HG03103 (cell line): ENCODE measurements around the gene RASD1.
"Not testable (repeated sequence)": the region's sequence is repeated elsewhere in the genome, so short reads cannot be mapped to it uniquely, and the experiment has no call there.

Experiments used
- ATAC-seq: cut with Tn5 transposase; IDR thresholded peaks from one replicate; pipeline ENCODE4 v1.9.1; 2021; ENCODE audit warnings: low read depth; ENCODE audit not compliant: unreplicated experiment

The RASD1 gene

DNA sequence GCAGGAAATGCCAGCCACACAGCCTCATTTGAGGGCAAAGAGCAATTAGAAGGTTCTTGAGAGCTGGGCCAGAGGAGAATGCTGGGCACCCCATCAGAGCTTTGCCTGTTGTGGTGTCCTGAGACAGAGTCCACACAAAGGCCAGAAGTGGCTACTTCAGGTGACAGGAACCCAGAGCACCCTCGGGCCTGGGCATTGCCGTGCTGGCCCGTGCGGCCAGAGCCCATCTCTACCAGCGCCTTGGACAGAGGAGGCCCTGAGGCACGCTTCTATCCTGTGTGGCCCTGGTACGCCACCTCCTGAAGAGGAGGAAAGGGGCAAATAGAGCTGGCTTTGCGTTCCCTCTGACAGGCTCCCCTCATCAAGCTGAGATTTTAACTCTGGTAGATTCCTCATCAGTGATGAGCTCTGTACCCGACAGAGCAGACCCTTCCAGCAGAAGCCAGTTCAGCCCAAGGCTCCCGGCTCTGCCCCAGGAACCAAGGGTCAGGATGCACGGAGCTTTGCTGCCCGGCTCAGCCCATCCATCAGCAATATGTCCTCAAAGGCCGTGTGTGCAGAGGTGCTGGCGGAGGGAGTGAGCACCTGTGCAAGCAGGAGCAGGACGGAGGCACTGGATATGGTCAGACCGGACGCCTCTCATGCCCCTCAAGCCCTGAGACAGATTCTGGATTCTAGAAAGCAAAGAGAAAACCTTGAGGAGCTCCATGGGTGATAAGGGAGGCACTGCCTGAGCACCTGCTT lies 3.4 kb upstream of the RASD1 start:
- no peak for ATAC-seq

DNA sequence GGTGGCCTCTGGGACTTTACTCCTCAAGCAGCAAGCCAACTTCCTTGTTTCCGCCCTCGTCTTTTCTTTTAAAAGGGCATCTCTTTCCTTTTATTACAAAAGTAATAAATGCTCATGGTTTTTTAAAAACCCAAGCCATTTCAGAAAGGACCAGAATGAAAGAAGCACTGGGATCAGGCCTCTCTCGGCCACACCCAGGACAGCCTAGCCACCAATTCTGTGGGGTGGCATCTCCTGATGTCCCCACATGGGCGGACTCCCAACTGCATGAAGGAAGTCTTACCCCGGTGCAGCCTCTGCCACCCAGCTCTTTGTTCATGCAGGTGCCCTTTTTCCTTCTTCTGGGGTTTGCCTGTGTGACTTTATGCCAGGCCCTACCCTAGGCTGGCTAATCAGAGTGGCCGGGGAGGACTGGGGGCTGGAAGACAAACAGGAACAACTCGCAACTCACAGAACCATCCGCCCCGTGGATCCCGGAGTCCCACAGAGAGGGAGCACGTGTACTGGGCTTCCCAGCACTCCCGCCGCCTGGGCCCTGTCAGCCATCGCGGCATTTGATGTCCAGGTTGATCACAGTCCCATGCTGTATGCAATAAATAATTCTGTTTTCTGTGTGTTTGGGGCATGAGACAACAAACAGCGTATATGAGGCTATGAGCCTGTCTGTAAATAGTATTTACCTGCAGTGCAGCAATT lies 2.6 kb upstream of the RASD1 start:
- ATAC-seq: no peak

DNA sequence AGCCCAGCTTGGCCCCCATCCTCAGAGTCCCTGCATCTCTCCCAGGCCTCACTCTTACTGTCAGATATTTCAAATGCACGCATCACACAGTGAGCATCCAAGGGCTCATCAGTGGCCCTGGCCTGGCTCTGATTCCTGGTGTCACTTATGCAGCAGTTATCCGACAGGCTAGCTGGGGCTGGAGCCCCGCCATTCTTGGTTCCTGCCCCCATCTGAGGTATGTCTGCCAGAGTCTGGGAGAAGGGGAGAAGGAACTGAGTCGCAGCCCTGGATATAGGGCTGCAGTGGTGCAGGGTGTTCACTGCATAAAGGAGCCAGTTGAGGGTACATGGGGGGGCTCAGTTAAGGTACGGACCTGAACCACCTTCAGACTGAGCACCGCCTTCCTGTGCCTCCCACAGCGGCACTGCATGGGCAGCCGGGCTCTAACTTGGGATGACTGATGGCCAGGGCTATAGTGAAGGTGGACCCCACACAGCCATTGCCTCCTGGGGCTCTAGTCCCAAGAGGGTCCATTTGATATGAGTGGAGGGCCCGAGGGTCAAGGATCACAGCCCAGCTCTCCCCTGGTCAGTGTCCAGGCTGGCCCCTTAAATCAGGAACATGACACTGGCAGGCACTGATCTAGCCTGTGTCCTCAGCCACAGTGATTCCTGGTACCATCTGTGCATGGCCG lies 1.8 kb upstream of the RASD1 start:
- ATAC-seq: no peak

DNA sequence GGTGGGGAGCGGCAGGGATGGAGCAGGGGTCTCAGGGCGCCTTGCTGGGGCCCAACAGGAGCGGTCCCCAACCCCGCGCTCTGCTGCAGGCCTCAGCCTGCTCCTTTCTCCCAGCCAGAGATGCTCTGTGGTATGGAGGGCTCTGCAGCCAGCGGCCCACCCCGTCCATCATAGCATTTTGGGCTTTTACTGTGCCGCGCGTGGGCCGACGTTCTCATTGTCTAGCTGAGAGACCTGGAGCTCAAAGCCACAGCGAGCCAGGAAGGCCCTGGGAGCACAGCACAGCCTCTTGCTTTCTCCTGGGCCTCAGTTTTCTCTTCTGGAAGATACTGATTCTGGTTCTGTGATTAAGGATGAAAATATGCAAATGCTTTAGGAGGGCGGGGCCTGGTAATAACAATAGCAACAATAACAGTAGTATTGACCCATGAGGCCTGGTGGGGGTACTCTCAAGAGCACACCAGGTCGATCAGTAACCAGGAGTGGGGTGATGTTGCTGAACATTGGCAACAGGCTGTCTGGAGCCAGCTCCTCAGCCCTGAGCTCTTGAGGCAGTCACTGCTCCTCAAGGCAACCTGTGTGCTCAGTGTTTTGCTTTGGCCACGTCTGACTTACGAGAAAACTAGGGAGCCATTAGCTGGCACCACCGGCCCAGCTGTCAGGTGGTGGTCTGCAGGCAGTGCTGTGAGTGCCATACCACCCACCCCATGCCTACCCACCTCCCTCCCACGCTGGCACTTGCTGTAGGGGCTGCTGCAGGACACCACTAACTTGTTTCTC lies 1.1 kb upstream of the RASD1 start:
- ATAC-seq: no peak

DNA sequence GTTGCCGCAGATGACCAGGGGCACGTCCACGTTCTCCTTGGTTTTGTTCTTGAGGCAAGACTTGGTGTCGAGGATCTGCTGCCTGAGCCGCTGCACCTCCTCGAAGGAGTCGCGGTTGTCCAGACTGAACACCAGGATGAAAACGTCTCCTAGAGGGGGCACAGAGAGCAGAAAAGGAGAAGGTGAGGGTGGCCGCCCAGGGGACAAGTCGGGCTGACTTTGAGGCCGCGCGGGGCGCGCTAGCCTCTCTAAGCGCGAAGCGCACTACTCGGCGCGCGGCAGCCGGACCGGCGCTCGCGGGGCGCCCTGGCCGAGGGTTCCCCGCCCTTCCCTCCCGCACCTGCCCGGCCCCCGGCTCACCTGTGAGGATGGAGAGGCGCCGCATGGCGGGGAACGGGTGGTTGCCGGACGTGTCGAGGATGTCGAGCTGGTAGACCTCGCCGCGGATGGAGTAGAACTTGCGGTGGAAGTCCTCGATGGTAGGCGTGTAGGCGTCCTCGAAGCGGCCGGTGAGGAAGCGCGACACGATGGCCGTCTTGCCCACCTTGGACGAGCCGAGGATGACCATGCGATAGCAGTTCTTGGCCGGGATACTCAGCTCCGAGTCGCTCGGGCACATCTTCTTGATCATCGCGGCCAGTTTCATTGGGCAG lies 533 bp downstream of the RASD1 start:
- no peak for ATAC-seq

DNA sequence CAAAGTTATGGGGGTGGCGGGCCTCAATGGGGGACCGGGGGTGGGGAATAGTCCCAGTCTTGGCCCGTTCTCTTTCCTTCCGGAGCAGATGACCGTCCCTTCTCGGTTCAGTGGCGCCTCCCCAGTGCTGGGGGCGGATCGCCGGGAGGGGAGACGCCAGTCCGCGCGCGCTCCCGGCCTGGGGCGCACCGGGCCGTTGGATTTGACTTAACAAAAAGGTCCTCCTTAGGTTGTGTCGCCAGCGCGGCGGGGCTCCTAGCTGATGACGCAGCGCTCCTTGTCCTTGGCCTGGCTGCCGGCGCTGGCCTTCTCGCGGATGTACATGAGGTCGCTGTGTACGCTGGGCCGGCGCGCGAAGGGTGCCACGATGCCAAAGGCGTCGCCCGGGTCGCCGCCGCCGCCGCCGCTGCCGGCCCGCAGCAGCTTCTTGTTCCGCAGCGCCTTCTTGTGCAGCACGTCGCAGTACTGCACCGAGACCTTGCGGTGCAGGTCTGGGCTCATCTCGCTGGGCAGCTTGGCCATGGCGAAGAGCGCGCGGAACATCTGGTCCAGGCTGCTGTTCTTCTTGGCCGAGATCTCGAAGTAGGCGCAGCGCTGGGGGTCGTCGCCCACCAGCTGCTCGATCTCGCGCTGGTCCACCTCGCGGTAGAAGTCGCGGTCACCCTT lies 1.2 kb downstream of the RASD1 start:
- no peak for ATAC-seq

DNA sequence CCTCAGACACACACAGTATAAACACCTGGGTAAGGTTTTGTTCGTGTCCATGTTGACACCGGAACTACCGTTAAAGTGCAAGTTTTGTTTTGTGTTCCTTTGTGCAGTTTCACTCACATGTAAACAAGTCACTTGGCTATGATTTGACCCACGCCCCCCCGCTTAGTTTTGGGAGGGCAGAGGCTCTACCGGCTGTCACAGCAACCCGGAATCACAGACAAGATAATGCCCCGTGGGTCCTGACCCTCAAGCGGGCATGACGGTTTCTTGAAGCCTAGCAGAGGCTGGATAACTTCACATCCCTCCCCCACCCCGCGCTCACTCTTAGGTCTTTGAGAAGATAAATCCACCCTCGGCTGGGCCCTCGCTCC lies 1.7 kb downstream of the RASD1 start:
- no peak for ATAC-seq

DNA sequence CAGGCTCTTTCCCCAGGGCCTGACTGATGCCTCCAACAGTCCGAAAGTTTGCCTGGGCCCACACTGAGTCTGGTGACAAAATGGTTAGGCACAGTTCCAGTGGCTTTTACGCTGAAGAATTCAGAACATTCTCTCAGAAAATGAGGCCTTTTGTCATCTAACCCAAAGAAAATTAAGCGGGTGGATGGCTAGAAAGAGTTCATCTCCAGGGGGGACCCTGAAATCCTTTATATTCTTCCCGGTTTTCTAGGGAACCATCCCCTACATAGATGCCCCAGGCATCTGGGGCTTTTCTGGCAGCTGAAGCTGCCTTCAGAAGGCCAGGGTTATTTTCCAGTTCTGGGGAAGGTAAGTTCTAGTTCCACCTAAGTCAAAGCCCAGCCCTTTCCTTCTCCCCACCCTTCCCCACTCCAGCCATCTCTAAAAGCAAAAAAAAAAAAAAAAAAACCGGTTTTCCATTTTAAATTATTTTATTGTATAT lies 2.2 kb downstream of the RASD1 start:
- no peak for ATAC-seq

DNA sequence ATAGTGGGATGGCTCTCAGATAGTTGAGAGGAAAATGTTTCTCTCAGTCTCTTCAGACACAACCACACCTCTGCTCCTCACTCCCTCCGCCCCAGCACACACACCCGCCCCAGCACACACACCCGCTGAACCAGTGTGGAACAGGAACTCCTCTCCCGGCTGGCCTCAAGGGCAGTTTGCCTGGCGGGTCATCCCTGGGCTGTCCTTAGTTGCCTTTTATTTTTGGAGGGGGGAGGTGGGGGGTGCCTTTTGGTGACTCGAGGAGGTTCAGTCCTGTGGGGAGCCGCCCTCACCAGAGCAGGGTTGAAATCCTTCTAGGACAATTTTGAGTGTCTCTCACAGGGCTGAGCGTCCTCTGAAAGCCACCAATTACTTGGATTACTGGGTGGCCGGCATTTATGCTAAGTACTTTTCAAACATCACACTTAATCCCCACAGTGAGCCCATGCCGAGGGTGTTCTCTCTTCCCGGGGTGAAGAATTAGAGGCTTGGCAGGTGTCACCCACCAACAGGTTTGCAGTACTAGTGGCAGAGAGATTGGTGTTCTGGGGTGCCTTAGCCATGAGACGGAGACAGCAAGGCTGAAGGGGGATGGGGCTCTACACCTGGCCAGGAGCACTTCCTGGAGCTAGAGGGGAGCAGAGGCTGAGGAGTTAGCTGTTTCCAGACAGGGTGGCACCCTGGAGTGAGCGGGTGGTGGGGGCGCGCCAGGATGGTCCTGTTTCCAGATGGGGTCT lies 2.8 kb downstream of the RASD1 start:
- no peak for ATAC-seq

DNA sequence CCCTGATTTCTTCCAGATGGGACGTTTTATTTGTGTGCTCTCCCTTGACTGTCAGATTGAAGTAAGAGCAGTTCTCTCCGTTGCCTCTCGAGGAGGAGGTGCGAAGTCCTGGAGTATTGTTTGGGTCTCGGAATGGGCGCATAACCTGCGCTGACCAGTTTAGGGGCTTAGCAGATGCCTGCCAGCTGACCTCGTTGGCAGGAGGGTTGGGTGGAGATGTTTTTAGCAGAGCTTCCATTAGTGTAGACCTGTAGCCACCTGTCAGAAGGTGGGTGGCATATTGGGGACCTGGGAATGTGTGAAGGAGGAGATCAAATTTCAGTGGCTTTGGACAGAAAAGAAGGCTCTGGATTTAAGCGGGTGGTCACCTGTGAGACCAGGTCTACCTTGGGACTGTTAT lies 3.6 kb downstream of the RASD1 start:
- no peak for ATAC-seq

DNA sequence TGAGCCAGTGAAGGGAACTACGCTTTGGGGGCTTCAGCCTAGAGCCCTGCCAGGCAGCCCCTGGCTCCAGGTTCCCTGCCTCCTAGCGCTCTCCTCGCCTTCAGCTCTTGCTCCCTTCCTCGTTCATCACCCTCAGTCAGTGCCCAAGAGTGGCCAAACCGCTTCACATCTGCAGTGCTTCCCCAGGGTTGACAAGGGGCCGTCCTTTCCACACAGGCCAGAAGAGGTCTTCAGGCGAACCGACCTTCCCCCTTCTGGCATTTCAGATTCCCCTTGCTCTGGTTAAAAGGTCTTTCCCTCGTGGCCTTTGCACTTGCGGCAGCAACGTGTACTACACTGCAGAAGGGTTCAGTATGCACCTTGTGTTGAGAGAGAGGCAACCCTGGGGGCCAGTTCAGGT lies 4.1 kb downstream of the RASD1 start:
- no peak for ATAC-seq

DNA sequence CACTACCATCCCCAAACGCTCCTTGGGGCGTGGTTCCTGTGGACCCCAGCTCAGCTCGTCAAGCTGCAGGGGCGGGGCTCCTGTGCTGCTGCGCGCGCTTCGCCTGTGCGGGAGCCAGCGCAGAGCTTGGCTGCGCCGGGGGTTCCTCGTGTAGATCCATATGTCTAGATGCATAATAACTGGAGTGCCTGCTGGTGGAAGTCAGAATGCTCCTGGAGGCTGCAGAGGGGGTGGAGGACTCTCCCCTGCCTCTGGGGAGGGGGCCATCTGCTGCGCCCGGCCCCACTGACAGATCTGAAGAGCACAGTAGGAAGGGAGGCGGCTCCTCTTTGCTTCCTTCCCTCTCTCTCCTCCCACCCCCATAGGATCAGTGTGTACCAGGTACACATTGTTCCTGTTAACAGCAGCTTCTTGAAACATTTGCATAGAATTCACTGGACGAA lies 4.6 kb downstream of the RASD1 start:
- ATAC-seq: no peak

DNA sequence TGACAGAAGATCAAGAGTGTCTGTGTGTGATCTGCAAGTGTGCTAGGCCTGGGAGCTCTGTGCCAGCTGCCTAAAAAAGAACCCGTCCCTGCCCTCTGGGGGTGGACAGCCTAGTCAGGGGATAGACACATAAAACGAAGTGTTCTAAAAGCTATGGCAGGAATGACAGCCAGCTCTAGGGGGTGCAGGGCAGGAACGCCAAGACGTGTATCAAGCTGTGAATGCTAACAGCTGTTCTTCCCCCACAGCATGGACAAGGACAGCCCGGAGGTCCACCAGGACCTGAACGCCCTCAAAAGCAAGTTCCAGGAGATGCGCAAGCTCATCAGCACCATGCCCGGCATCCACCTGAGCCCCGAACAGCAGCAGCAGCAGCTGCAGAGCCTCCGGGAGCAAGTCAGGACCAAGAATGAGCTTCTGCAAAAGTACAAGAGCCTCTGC lies 5.1 kb downstream of the RASD1 start:
- ATAC-seq: no peak

DNA sequence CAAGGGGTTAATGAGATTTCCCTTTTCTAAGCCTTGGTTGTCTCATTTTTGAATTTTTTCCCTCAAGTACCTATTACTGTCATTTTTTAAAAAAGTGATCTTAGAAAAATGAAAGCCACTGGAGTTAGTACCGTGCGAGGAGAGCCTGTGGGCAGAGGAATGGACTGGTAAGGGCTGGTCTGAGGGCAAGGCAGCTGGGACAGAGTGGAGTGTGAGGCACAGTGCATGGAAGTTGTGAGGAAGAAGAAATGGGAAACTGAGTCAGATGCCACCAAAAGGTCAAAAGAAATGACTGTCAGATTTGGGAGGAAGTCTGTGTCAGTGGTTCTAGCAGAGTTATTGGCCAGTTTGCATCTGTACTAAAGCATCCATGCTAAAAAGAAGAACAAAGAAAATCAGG lies 8.2 kb downstream of the RASD1 start:
- ATAC-seq: no peak

DNA sequence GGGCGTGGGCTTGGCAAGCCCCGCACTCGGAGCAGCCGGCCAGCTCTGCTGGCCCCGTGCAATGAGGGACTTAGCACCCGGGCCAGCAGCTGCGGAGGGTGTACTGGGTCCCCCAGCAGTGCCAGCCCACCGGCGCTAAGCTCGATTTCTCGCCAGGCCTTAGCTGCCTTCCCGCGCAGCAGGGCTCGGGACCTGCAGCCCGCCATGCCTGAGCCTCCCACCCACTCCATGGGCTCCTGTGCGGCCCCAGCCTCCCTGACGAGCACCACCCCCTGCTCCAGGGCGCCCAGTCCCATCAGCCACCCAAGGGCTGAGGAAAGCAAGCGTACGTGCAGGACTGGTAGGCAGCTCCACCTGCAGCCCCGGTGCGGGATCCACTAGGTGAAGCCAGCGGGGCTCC lies 9.8 kb downstream of the RASD1 start:
- ATAC-seq: not testable (repeated sequence)

DNA sequence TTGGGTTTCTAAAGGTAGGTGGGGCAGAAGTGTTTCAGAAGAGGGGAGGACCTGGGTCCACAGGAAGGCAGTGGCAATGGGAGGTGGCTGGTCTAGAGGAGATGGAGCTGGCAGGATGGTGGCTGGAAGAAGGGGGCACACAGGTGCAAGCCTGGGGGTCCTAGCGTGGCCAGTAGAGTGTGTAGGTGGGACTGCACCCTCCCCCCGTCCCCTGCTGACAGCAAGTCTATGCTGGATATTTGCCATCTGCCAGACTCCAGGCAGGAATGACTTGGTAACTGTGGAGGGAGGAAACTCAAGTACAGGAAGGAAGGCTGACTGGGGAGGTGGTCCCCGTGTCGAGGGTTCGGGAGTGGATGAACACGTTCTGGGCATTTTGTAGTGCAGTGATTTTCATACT lies 10.8 kb downstream of the RASD1 start:
- ATAC-seq: no peak

DNA sequence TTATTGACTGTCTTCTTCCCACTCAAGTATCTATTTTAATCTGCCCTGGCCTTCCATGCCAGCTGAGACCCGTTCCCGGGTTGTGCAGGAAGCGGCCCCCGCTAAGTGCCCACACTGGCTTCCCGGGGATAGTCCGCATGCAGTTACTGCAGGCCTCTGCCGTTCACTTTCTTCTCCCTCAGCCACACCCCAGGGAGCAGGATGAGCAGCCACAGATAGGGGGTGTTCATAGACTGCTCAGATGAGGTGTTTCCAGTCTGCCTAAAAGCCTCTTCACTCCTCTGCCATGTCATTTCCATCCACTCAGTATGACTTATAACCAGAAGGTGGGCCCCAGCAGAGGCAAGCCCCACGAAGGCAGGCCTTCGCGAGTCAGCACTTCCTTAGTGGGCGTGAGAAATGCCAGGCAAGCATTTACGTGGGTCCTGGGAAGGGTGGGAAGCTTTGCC lies 11.7 kb downstream of the RASD1 start:
- ATAC-seq: no peak

DNA sequence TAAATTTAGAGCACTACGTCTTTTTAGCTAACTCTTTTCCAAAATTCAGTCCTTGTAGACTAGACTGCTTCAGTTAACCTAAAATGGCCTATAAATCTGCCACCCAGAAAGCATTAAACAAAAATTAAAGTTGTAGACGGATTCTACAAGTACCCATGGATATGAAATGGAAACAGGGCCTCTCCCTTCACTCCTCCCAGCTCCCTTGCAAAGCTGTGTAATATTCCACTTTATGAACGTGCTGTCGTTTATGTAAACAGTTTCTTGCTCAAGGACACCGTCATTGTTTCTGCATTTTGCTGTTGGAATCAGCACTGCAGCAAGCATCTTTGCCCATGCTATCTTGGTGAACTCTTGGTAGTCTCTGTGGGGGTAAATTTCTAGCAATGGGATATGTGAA lies 14.3 kb downstream of the RASD1 start:
- ATAC-seq: no peak

DNA sequence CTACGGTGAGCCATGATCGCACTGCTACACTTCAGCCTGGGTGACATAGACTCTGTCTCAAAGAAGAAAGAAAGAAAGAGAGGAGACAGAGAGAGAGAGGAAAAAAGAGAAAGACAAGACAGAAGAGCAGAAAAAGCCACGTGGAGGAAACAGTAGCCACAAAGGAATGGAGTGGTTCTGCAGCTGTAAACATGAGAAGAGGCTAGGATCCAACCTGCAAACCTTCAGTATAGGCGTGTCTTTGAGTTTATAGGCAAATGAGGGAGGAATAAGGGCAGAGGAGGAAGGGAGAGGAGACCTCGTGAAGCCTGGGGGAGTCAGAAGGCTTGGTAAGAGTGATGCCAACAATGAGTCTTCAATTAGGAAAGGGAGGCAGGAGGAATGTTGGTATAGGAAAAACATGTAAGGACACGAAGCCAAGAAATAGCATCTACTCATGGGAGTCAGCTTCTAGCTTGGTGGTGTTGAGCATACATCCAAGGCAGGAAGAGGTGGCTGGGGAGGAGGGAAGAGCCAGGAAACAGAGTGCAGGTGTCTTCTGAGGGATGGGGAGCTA lies 15.5 kb downstream of the RASD1 start:
- ATAC-seq: no peak
